Astrocyte of the hippocampus (primary cell): Measurements from ENCODE around the gene SYCE3.
"Not testable (repeated sequence)": the region's sequence is repeated elsewhere in the genome, so short reads cannot be mapped to it uniquely, and the experiment has no call there.

Source experiments
- DNase-seq: peaks from one replicate; pipeline ENCODE4 v3.0.0; 2011; ENCODE audit warnings: low read depth, low spot score

SYCE3 gene

DNA sequence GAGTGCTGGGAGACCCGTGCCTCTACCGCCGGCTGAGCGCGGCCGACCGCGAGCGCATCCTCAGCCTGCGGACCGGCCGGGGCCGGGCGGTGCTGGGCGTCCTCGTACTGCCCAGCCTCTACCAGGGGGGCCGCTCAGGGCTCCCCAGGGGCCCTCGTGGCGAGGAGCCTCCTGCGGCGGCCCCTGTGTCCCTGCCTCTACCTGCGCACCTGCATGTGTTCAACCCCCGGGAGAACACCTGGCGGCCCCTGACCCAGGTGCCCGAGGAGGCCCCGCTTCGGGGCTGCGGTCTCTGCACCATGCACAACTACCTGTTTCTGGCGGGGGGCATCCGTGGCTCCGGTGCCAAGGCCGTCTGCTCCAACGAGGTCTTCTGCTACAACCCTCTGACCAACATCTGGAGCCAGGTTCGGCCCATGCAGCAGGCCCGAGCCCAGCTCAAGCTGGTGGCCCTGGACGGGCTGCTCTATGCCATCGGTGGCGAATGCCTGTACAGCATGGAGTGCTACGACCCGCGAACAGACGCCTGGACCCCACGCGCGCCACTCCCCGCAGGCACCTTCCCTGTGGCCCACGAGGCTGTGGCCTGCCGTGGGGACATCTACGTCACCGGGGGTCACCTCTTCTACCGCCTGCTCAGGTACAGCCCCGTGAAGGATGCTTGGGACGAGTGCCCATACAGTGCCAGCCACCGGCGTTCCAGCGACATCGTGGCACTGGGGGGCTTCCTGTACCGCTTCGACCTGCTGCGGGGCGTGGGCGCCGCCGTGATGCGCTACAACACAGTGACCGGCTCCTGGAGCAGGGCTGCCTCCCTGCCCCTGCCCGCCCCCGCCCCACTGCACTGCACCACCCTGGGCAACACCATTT is 13.6 kb downstream of the SYCE3 start:
- DNase-seq, result no peak

DNA sequence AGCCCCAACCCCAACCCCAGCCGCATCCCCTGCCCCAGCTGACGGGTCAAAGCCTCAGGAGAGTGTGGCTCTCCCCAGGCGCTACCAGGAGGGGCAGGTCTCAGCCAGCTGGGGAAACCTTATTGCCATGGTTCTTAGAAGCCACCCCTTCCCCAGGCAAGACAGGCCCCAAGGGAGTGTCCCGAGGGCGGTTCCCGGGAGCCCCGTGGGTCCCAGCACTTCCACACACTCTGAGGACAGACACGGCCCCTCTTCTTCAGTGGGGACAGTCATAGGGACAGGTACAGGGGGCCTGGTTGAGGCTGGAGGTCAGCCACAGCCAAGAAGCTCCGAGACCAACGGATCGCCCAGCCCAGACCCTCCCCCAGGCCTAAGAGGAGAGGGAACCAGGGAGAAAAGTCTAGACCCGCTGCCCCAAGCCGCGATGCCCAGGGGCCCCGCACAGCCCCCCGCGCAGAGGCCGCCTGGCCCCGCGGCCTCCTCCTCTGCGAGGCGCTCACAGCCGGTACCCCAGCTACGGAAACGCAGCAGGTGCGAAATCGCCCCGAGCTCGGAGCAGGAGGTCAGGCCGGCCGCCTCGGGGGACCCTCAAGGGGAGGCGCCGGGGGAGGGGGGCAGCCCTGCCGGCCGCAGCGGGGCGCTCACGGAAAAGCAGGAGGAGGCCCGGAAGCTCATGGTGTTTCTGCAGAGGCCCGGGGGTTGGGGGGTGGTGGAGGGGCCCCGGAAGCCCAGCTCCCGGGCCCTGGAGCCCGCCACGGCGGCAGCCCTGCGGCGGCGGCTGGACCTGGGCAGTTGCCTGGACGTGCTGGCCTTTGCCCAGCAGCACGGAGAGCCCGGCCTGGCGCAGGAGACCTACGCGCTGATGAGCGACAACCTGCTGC is 14.4 kb downstream of the SYCE3 start:
- no peak for DNase-seq

DNA sequence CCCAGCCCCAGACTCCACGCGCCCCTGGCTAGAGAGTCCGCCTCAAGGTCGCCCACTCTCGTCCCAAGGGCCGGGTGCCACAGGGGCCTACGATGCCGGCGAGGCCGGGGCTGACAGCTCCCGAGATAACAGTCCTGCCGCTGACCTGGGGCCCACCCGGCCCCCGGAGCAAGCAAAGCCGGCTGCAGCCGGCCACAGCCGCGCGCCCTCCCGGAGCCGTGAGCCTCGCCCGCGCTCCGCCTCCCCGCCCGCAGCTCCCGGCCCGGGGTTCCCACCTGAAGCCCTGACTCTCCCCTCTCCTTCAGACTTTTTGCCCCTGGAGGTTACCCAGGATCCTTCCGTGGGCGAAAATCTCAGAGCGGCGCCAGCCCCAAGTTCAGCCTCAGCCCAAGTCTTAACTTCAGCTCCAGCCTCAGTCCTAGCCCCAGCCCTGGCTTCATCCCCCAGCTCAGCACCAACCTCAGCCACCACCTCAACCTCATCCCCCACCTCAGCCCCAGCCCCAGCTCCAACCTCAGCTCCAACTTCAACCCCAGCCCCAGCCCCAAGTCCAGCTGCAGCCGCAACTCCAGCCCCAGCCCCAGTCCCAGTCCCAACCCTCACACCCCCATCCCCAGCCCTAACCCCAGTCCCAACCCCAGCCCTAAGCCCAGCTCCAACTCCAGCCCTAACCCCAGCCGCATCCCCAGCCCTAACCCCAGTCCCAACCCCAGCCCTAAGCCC is 15.3 kb downstream of the SYCE3 start:
- DNase-seq, result no peak

DNA sequence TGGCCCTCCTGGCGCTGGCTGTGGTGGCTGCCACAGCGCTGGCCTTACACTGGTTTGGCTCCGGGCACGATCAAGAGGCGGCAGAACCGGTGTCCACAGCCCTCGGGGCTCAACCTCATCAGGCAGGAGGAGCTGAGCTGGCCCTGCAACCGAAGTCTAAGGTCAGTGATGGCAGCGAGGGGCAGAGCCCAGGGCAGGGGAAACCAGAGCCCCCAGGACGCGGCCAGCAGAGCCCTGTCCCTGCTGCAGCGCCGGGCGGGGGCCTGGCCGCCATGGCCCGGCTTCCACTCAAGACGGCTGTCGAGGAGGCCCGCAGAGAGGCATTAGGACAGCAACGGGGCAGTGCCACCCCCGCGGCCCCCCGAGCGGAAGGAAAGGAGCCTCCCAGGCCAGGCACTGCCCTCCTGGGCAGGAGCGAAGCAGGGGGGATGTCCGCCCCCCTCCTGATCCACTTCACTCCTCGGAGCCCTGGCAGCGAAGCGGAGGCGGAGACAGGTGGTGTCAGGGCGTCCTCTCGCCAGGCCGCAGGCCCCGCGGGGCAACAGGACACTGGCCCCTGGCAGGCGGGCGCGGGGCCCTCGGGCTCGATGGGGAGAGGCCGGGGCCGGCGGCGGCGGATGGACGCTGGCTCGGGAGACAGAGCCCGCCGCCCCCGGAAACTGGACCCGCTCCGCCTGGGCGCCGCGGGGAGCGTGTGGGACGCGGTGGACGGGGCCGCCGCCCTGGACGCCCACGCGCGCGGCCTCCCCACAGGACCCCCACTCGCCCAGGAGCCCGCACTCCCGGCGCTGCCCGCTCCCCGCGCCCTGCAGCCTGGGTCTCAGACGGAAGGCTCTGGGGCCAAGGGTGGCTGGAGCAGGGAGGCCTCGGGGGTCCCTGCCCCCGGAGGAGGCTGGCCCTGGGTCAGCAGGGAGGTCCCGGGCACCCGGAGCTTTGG is 16.1 kb downstream of the SYCE3 start:
- DNase-seq, result no peak

DNA sequence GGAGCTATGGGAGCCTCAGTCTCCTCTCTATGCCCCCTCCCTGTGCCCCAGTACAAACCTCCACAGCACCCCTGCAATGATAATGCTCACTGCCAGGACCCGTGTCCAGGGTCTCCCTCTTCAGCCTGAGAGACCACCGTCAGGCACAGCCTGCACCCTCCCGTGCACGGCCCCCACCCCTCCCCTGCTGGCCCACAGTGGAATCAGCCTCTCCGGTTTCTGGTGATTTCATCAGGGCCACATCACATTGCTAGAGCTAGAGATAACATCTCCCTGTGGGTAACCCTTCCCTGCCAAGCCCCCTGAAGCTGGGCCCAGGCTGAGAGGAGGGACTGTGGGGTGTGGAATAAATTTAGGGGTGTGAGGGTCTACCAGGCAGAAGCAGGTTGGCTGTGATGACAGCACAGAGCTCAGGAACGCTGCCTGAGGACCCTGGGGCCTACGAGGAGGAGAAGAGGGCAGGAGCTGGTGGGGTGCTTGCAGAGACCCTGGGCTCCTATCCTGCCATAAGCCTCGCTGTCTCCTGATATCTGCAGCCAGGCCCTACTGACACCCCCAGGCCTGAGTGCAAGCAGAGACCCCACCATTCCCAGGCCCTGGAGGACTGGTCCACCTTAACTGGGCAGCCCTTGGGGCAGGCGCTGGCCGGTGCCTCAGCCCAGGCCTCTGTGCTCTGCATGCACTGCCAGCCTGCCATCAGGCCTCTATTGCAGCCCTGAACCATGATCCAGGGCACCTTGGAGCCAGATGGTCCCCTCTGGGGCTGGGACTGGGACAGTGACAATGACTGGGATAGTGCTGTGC is 17.0 kb downstream of the SYCE3 start, which contains the start of gene KLHDC7B:
TSS of gene KLHDC7B (plus strand) at position 378 of the 804 bp plus-strand sequence. CDS start at position 723, 345 bp downstream.
- DNase-seq, result no peak

DNA sequence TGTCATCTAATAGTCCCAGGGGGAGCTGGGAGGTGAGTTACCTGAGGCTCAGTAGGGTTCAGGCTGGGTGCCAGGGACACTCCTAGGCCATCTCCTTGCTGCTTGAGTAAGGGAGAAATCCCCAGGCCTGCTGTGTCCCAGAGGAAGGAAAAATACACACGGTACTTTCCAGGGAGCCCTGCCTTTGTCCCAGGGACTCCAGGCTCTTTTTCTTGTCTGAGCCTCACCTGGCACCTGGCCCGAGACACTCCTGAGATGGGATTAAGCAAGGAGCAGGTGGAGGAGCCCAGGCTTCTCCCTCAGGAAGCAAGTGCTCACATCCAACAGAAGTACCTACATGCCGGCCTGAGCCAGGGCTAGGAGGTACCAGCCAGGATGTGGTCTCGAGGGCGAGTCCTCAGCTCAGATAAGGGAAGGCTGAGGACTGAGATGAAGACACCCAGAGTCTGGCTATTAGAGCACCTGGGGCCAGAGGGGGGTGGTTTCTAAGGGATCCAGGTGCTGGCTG is 17.9 kb downstream of the SYCE3 start:
- no peak for DNase-seq

DNA sequence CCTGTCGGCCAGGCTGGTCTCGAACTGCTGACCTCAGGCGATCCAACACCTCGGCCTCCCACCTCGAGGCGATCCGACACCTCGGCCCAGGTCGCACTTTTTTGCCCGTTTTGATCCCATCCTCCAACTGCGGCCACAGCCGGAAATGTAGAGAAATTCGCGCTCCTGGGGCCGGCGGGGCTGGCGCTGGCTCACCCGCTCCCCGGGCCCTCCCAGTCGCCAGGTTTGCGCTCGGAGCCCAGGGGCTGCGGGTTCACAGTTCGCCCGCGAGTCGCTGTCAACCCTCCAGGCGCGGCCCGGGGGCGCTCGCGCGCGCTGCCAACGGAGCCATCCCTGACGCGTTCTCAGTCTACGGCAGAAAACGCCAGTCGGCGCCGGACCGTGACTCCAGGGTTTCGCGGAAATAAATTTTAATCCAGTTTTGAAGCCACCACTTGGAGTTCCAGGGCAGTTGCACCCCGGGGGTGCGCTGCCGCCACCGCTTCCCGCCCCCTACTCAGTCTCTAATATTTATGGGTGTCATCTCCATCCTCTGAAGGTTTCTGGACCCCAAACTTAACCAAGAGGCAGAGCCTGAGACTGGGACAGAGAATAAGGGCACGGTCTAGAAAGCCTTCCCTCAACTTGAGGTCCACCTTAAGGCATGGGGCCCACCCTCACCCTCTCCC is 18.5 kb downstream of the SYCE3 start:
- peak; percentile 77 for DNase-seq

DNA sequence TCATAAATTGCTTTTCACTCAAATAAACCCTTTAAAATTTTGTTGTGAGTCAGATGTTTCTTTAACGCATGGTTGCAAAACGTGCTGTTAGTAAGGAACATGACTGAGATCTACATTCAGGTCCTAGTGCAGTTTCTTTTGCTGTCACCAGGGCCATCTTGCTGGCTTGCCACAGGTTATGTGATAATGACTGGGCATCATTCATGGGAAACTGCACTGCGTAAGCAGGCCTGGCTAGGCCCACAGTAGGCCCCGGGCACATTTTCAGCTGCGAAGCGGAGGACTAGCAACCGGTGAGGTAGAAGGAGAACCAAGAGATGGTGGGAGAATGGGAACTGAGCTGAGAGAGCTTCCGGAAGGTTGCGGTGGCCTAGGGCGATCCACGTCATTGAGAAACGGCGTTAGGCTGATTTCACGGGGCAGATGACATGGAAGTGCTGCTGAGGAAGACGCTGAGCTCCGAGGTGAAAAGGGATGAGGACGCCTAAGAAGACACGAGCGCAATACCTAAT is 20.2 kb downstream of the SYCE3 start:
- DNase-seq, result no peak

DNA sequence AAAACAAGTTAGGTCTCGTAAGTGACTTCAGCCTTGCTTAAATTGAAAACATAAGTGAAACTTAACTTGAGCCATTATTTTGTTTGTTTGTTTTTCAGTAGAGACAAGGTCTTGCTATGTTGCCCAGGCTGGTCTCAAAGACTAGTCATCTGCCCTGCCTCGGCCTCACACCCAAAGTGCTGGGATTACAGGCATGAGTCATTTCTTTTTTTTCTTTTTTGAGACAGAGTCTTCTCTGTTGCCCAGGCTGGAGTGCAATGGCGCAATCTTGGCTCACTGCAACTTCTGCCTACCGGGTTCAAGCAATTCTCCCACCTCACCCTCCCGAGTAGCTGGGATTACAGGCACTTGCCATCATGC is 21.1 kb downstream of the SYCE3 start:
- DNase-seq, result not testable (repeated sequence)

DNA sequence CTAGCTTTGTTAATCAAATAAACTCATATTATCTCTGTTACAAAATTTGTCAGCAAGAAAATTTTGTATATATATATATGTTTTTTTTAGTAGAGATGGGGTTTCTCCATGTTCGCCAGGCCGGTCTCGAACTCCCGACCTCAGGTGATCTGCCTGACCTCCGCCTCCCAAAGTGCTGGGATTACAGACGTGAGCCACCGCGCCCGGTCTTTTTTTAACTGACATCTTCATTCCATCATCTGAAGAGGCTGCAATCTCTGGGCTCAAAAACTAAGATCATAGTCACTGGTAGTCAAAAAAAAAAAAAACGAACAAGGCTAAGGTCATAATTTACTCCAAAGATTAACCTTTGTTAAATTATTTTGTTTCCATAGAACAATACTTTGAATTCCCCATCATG is 22.3 kb downstream of the SYCE3 start:
- no peak for DNase-seq

DNA sequence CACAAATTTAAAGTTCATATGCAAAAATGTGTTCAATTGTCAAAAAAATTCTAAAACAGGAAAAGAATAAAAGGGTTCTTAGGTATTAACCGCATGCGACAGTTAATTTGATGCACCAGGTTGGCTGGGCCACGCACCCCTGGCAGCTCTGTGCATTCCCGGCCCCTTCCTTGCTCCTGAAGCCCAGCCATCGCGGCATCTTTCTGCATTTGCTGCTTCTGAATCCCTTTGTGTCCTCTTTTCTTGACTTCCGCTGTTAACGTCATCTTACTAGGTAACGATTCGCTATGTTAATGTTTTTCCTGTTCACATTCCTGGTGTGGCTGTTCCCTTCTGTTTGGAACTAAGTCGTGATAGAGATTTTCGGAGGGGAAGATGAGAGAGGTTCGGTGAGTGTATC is 25.0 kb downstream of the SYCE3 start:
- no peak for DNase-seq

DNA sequence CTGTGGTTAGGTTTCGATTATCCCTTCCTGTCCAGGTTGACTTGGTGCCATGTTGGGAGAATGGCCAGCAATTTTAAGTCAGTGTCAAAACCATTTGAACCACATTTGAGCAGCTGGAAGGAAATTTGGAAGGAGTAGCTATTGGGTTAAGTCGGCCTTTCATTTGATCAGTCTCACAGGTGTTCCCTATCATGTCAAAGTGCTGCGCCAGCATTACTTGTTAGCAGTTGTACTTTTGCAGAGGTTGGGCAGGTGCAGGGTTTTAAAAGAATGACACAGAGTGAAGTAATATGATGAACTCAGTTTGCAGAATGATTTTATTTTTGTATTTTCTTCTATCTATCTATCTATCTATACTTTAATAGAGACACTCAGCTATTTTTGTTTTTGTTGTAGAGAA is 26.5 kb downstream of the SYCE3 start:
- no peak for DNase-seq

DNA sequence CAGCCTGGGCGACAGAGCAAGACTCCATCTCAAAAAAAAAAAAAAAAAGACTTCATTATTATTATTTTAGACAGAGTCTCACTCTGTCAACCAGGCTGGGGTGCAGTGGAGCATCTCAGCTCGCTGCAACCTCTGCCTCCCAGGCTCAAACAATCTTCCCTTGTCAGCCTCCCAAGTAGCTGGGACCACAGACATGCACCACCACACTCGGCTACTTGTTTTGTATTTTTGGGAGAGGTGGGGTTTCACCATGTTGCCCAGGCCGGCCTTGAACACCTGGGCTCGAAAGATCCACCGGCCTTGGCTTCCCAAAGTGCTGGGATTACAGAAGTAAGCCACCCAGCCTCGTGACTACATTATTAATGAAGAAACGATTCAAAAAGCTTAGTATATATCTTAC is 27.6 kb downstream of the SYCE3 start:
- DNase-seq, result no peak

DNA sequence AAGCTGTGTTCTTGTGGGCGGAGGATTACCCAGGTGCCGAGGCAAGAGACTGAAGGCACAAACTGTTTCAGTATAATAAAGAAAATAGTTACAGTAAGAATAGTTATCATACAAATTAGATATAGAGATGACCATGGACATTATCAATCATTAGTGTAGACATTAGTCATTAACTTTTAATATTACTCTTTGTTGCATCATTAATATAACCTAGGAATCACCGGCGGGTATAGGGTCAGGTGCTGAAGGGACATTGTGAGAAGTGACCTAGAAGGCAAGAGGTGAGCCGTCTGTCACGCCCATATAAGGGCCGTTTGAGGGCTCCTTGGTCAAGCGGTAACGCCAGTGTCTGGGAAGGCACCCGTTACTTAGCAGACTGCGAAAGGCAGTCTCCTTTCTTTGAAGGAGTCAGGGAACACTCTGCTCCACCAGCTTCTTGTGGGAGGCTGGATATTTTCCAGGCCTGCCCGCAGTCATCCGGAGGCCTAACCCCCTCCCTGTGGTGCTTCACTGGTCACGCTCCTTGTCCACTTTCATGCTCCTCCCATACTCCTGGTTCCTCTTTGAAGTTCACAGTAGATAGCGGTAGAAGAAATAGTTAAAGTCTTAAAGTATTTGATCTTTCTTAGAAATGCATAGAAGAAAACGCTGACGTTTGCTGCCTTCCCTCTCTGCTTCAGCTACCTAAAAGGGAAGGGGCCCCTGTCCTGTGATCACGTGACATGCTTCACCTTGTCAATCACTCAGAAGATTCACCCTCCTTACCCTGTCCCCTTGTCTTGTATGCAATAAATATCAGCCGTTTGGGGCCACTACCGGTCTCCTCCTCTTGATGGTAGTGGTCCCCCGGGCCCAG is 28.6 kb downstream of the SYCE3 start:
- DNase-seq, result peak; percentile 34

DNA sequence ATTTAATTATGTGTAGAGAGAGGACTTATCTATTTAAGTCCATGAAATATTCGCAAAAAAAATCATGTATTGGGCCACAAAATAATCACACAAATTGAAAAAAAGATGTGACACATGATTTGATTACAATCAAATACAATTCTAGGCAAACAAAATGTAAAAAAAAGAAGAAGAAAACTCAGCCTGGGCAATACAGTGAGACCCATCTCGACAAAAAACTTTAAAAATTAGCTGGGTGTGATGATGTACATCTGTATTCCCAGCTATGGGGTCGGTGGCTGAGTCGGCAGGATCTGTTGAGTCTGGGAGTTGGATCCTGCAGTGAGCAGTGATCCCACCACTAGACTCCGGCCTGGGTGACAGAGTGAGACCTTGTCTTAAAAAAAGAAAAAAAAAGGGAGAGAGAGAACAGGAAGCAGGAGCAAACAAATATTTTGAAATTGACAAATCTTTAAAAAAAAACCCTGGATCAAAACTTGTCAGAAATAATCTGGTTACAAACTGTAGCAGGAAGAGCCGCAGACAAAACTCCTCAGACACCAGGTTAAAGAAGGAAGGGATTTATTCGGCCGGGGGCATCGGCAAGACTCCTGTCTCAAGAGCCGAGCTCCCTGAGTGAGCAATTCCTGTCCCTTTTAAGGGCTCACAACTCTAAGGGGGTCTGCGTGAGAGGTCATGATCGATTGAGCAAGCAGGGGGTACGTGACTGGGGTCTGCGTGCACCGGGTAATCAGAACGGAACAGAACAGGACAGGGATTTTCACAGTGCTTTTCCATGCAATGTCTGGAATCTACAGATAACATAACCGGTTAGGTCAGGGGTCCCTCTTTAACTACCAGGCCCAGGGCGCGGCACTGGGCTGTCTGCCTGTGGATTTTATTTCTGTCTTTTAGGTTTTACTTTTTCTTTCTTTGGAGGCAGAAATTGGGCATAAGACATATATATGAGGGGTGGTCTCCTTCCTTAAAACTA is 29.6 kb downstream of the SYCE3 start:
- no peak for DNase-seq

DNA sequence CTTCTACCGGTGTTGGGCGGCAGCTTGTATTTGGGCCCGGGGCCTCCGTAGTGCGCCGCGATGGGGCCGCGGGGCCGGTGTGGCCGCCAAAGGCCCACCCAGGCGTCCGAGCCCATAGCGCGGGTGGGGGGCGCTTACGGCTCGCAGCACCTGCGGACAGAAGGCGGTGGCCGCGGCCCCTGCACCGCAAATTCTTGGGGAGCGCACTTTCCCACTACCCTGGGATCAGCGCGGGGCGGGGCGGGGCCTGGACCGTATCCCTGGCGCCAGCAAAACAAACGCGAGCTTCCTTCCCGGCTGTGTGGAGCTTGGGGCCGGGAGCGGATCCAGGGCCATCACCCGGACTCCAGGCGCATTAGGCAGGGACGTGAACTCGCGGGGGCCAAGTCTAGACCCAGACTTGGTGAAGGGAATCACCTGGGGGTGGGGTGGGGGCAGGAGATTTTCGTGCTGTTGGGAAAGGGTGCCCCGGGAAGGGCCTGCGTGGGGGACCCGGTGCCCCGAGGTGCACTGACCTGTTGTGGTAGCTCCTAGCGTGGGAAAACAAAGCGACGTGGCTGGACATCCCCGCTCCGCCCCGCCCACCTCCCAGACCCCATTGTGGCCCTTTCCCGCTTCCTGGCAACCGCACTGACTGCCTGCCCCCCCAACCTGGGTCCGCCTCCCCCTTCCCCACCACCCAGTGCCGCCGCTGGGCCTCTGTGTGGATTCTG is 30.6 kb downstream of the SYCE3 start:
- DNase-seq, result peak; percentile 68
